PC-3 (cell line): ENCODE measurements around the gene SFXN3. TPM values are rescaled to one million over a fixed set of nuclear protein-coding genes. Genes with fewer than 3 reads are reported as not detected.

Experiments used
- ATAC-seq: fragments of 200-7000 bp; cut with Tn5 transposase; 2 replicates; pipeline ENCODE4 v1.9.1; 2020; ENCODE audit warnings: mild to moderate bottlenecking, moderate library complexity
- BruUV-seq: library from RNA; stranded (reverse); fragments of 400-500 nt; replicated peaks from 2 replicates; lab custom pipeline; 2021; lab: Mats Ljungman, UMichigan
- CTCF ChIA-PET: fragments of 300-600 bp; sonication (Branson Sonifier 250); formaldehyde crosslinking; loops from one replicate; lab custom pipeline; 2022; ENCODE audit warnings: antibody characterized with exemption; lab: Charles Lee
- POLR2A ChIA-PET: fragments of 300-600 bp; sonication (Branson Sonifier 250); formaldehyde crosslinking; loops from one replicate; lab custom pipeline; 2022; ENCODE audit warnings: antibody characterized with exemption; ENCODE audit not compliant: unreplicated experiment; lab: Charles Lee
- DNase-seq: peaks from one replicate; pipeline ENCODE4 v3.0.0-alpha.2; 2015
- H2AFZ ChIP-seq: fragments of 300-600 bp; sonication (generic); 2 replicates; pipeline ENCODE4 v1.6.0; 2016; ENCODE audit warnings: antibody characterized with exemption, low read length
- H3F3A ChIP-seq: fragments of 300-600 bp; sonication (generic); one replicate; pipeline ENCODE4 v1.6.0; 2017; ENCODE audit warnings: antibody characterized with exemption, low read length, control low read depth, mild to moderate bottlenecking; ENCODE audit not compliant: unreplicated experiment
- H3K27ac ChIP-seq: fragments of 300-600 bp; sonication (generic); 2 replicates; pipeline ENCODE4 v1.5.1; 2016; ENCODE audit warnings: mild to moderate bottlenecking, low read length
- H3K27me3 ChIP-seq: fragments of 300-600 bp; sonication (generic); 2 replicates; pipeline ENCODE4 v1.6.1; 2016; ENCODE audit warnings: low read length, mixed read lengths
- H3K36me3 ChIP-seq: fragments of 300-600 bp; sonication (generic); 2 replicates; pipeline ENCODE4 v1.6.1; 2016; ENCODE audit warnings: low read depth, mixed run types, low read length, mixed read lengths
- H3K4me1 ChIP-seq: fragments of 300-600 bp; sonication (generic); 2 replicates; pipeline ENCODE4 v1.5.1; 2016; ENCODE audit warnings: low read length; ENCODE audit not compliant: insufficient read depth
- H3K4me2 ChIP-seq: fragments of 300-600 bp; sonication (generic); 2 replicates; pipeline ENCODE4 v1.6.0; 2016; ENCODE audit warnings: low read length
- H3K4me3 ChIP-seq: fragments of 300-600 bp; sonication (generic); 2 replicates; pipeline ENCODE4 v1.5.1; 2016; ENCODE audit warnings: mild to moderate bottlenecking, low read length, mixed read lengths
- H3K79me2 ChIP-seq: fragments of 300-600 bp; sonication (generic); 2 replicates; pipeline ENCODE4 v1.6.1; 2017; ENCODE audit warnings: low read length, mixed read lengths
- H3K9ac ChIP-seq: fragments of 300-600 bp; sonication (generic); 2 replicates; pipeline ENCODE4 v1.6.0; 2016; ENCODE audit warnings: mild to moderate bottlenecking, low read length
- H3K9me2 ChIP-seq: fragments of 300-600 bp; sonication (generic); replicated peaks from 2 replicates; pipeline ENCODE4 v1.6.1; 2016; ENCODE audit warnings: mixed run types, low read length, mixed read lengths
- H3K9me3 ChIP-seq: fragments of 300-600 bp; sonication (generic); 2 replicates; pipeline ENCODE4 v1.6.1; 2016; ENCODE audit warnings: low read length, mixed read lengths
- H4K20me1 ChIP-seq: fragments of 300-600 bp; sonication (generic); 2 replicates; pipeline ENCODE4 v1.6.1; 2016; ENCODE audit warnings: low read length, mixed read lengths
- CTCF ChIP-seq: fragments of 300-600 bp; sonication (generic); conservative IDR thresholded peaks from 2 replicates; pipeline ENCODE4 v1.5.1; 2017; ENCODE audit warnings: antibody characterized with exemption, low read depth, mild to moderate bottlenecking, low read length
- EZH2 ChIP-seq: fragments of 300-600 bp; sonication (generic); IDR thresholded peaks from one replicate; pipeline ENCODE4 v1.6.1; 2017; ENCODE audit warnings: antibody characterized with exemption, mild to moderate bottlenecking, low read length; ENCODE audit not compliant: unreplicated experiment
- EZH2phosphoT487 ChIP-seq: fragments of 300-600 bp; sonication (generic); IDR thresholded peaks from 2 replicates; pipeline ENCODE4 v1.6.1; 2018; ENCODE audit warnings: mild to moderate bottlenecking, antibody characterized with exemption, low read length, borderline replicate concordance
- intact Hi-C: fragments of 100-400 bp; cut with micrococcal nuclease; formaldehyde crosslinking; loops from 2 replicates; pipeline ENCODE4 v1.9.0; 2023
- total RNA-seq: library from RNA; depleted of rRNA; stranded (reverse); fragments of >200 nt; gene quantifications from 2 replicates; pipeline ENCODE4 v1.2.3, GENCODE V29; 2014

Gene SFXN3
- total RNA-seq, 1 experiment from 2014 or later, result 46.7 TPM

GRCh38 chr10:101066896-101067355 lies 35.9 kb downstream of the SFXN3 start:
- POLR2A ChIA-PET, result interaction anchor here (0.6 kb wide), 1 partner anchor 24 kb away, joined by 4 read pairs; no protein-coding TSS in a partner anchor
- no peaks in the 10 kb centered on the region for H3K9me2 ChIP-seq
- no peak for TF ChIP-seq EZH2phosphoT487
- no peak for TF ChIP-seq CTCF
- no peaks in the 10 kb centered on the region for H3K36me3 ChIP-seq
- intact Hi-C loops, result loop anchor here (1.0 to 2.0 kb wide), 2 partner anchors 14 to 26 kb away; no protein-coding TSS in a partner anchor
- CTCF ChIA-PET, result interaction anchor here (0.6 to 1.3 kb wide), 6 partner anchors 15 to 1049 kb away, joined by 3 to 6 read pairs (median 4); no protein-coding TSS in a partner anchor
- peak overlapping the region; percentile 86 for H2AFZ ChIP-seq
- BruUV-seq, result no TSS peak
- no peaks in the 10 kb centered on the region for H3K27me3 ChIP-seq
- H3K4me2 ChIP-seq, result peak overlapping the region; percentile 89
- H3K27ac ChIP-seq, result peak overlapping the region; percentile 80
- no peaks in the 10 kb centered on the region for H3K9me3 ChIP-seq
- DNase-seq, result no peak
- peak overlapping the region; percentile 72 for H3K4me3 ChIP-seq
- no peaks in the 10 kb centered on the region for H3F3A ChIP-seq
- H4K20me1 ChIP-seq, result no peaks in the 10 kb centered on the region
- H3K4me1 ChIP-seq, result peaks cover 30% of the 10 kb centered on the region
- H3K79me2 ChIP-seq, result peaks cover 21% of the 10 kb centered on the region
- peak overlapping the region; percentile 67 for H3K9ac ChIP-seq
- ATAC-seq, result peak; percentile 1

DNA sequence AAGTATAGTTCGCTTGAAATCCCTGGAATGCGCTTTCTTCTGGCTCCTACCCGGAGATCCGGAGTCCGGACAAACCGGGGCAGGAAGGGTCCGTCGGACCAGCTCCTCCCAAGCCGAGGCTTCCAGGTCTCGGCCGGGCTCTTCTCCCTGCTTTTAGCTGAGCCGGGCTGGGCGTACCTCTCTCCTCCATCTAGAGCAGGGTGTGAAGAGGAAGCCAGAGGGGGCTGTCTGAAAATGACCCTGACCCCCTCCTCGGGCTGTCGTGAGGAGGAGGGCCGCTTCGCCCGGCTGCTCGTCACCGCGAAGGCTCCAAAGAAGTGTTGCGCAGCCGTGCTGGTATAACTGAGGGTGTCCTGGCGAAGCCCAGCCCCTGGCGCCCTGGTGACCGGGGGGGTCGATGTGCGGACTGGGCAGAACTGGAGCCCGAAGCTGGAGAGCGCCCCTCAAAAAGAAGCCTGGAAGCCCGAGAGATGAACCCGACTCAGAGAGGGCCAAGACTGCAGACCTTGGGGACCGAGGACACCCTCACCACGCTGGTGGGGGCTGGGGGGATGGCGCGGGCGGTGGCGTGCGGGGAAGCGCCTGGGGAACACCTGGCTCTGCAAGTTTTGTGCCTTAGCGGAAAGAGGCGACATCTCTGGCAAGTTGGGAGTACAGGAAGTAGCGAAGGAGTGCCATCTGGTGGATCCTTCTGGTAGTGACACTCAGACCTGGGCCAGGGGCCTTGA lies 36.5 kb downstream of the SFXN3 start:
- Histone ChIP-seq H4K20me1 (no peaks in the 10 kb centered on the region), H3K27ac (peak overlapping the region; percentile 41), H3K9me3 (no peaks in the 10 kb centered on the region), H3K9ac (peak overlapping the region; percentile 59), H3F3A (no peaks in the 10 kb centered on the region), H3K79me2 (peaks cover 15% of the 10 kb centered on the region), H3K9me2 (no peaks in the 10 kb centered on the region), H3K36me3 (no peaks in the 10 kb centered on the region), H2AFZ (peak overlapping the region; percentile 83), H3K4me1 (peaks cover 26% of the 10 kb centered on the region), H3K27me3 (no peaks in the 10 kb centered on the region), H3K4me3 (peak overlapping the region; percentile 72), H3K4me2 (peak overlapping the region; percentile 89)
- peak; percentile 34 for ATAC-seq
- ChIA-PET CTCF (interaction anchor here (0.6 to 1.3 kb wide), 4 partner anchors 15 to 74 kb away, joined by 3 to 6 read pairs (median 4); no protein-coding TSS in a partner anchor), POLR2A (interaction anchor here (0.6 kb wide), 1 partner anchor 24 kb away, joined by 4 read pairs; no protein-coding TSS in a partner anchor)
- TF ChIP-seq CTCF, result peak; percentile 67
- TF ChIP-seq EZH2phosphoT487, result no peak
- TSS peak; percentile 82 for BruUV-seq
- intact Hi-C loops, result loop anchor here (1.0 to 2.0 kb wide), 2 partner anchors 7 to 15 kb away; no protein-coding TSS in a partner anchor
- DNase-seq, result peak; percentile 87

DNA sequence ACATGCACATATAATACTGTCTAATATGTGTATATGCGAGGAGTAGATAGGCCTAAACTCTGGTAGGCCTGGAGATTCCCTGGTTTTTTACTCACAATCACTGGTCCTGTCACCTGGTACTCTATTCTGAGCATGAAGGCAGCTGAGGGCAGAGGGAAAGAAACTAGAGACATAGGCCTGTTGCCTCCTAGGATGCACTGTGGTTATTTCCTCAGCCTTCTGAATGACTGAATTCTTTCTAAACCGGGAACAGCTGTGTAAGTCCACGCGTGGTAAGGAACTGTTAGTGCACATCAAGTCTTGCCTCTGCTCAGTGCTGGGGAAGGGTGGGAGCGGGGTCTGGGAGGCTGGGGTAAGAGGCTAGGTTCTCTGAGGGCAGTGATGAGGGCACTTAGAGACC lies 38.4 kb downstream of the SFXN3 start:
- no TSS peak for BruUV-seq
- Histone ChIP-seq H3K79me2 (no peaks in the 10 kb centered on the region), H3K27ac (no peak overlapping the region), H3K4me1 (peaks cover 14% of the 10 kb centered on the region), H3K27me3 (no peaks in the 10 kb centered on the region), H3K4me3 (no peak overlapping the region), H3K9me3 (no peaks in the 10 kb centered on the region), H3F3A (no peaks in the 10 kb centered on the region), H3K36me3 (no peaks in the 10 kb centered on the region), H3K4me2 (no peak overlapping the region), H3K9me2 (no peaks in the 10 kb centered on the region), H4K20me1 (no peaks in the 10 kb centered on the region), H2AFZ (no peak overlapping the region), H3K9ac (no peak overlapping the region)
- no peak for ATAC-seq
- intact Hi-C loops, result no loop called here
- no peak for DNase-seq
- TF ChIP-seq CTCF (no peak), EZH2 (no peak), EZH2phosphoT487 (no peak)
- POLR2A ChIA-PET, result no interaction called here
- CTCF ChIA-PET, result no interaction called here
